ENCODE measurements around the gene CDKN2A. TPM values are rescaled to one million over a fixed set of nuclear protein-coding genes. Genes with fewer than 3 reads are reported as not detected.

The CDKN2A gene
- total and polyA plus RNA-seq, 9 of the 15 experiments (the other 6 are each of a cell fraction or from before 2014, with no cell fraction given) = not detected

Other genes starting within 250 kb of the CDKN2A start
- gene MTAP, start 191.8 kb downstream of the CDKN2A start, total RNA-seq (2014; rRNA removed) = not detected in 2 replicates
- gene MTAP, start 191.8 kb downstream of the CDKN2A start, total RNA-seq (2014; rRNA removed; fragmentation: Illumina TruSeq; extraction: Trizol) = not detected in 2 replicates
- gene MTAP, start 191.8 kb downstream of the CDKN2A start, total RNA-seq (2015; rRNA removed; fragmentation: Illumina TruSeq; extraction: Trizol) = not detected in 2 replicates
- gene MTAP, start 191.8 kb downstream of the CDKN2A start, total RNA-seq (2021) = 0.07 and 0.31 TPM in 2 replicates
- gene MTAP, start 191.8 kb downstream of the CDKN2A start, polyA plus RNA-seq (2011; rRNA removed) = not detected in 2 replicates
- not detected in 2 replicates for gene MTAP, start 191.8 kb downstream of the CDKN2A start, polyA plus RNA-seq (2014; fragmentation: Illumina TruSeq; extraction: Trizol)
- gene MTAP, start 191.8 kb downstream of the CDKN2A start, polyA plus RNA-seq (2014; fragmentation: Nextera tagmentation; extraction: Ambion mirVana) = not detected
- not detected in 2 replicates for gene MTAP, start 191.8 kb downstream of the CDKN2A start, polyA plus RNA-seq (2014; rRNA removed)
- not detected in 2 replicates for gene CDKN2B-AS1, start 399 bp upstream of the CDKN2A start, total RNA-seq (2014; rRNA removed)
- gene CDKN2B-AS1, start 399 bp upstream of the CDKN2A start, total RNA-seq (2014; rRNA removed; fragmentation: Illumina TruSeq; extraction: Trizol) = not detected in 2 replicates
- not detected in 2 replicates for gene CDKN2B-AS1, start 399 bp upstream of the CDKN2A start, total RNA-seq (2015; rRNA removed; fragmentation: Illumina TruSeq; extraction: Trizol)
- 0.09 TPM in 1 of 2 replicates, not detected in the other for gene CDKN2B-AS1, start 399 bp upstream of the CDKN2A start, total RNA-seq (2021)
- not detected in 2 replicates for gene CDKN2B-AS1, start 399 bp upstream of the CDKN2A start, polyA plus RNA-seq (2011; rRNA removed)
- not detected in 2 replicates for gene CDKN2B-AS1, start 399 bp upstream of the CDKN2A start, polyA plus RNA-seq (2014; fragmentation: Illumina TruSeq; extraction: Trizol)
- not detected for gene CDKN2B-AS1, start 399 bp upstream of the CDKN2A start, polyA plus RNA-seq (2014; fragmentation: Nextera tagmentation; extraction: Ambion mirVana)
- gene CDKN2B-AS1, start 399 bp upstream of the CDKN2A start, polyA plus RNA-seq (2014; rRNA removed) = not detected in 2 replicates
- not detected in 2 replicates for gene CDKN2B, start 14.9 kb upstream of the CDKN2A start, total RNA-seq (2014; rRNA removed)
- gene CDKN2B, start 14.9 kb upstream of the CDKN2A start, total RNA-seq (2014; rRNA removed; fragmentation: Illumina TruSeq; extraction: Trizol) = not detected in 2 replicates
- not detected in 2 replicates for gene CDKN2B, start 14.9 kb upstream of the CDKN2A start, total RNA-seq (2015; rRNA removed; fragmentation: Illumina TruSeq; extraction: Trizol)
- gene CDKN2B, start 14.9 kb upstream of the CDKN2A start, total RNA-seq (2021) = not detected in 2 replicates
- not detected in 2 replicates for gene CDKN2B, start 14.9 kb upstream of the CDKN2A start, polyA plus RNA-seq (2011; rRNA removed)
- gene CDKN2B, start 14.9 kb upstream of the CDKN2A start, polyA plus RNA-seq (2014; fragmentation: Illumina TruSeq; extraction: Trizol) = not detected in 2 replicates
- gene CDKN2B, start 14.9 kb upstream of the CDKN2A start, polyA plus RNA-seq (2014; fragmentation: Nextera tagmentation; extraction: Ambion mirVana) = not detected
- not detected in 2 replicates for gene CDKN2B, start 14.9 kb upstream of the CDKN2A start, polyA plus RNA-seq (2014; rRNA removed)

Data from K562 (cell line).